HUES6 (cell line): ENCODE data around the gene SCAMP2.
A peak's percentile ranks its signal among the peaks of the same experiment; 100 is the strongest.

Experiments used
- H3K27ac ChIP-seq: 2 replicates; pipeline ENCODE4 v1.7.0; 2013; ENCODE audit warnings: low read depth, mild to moderate bottlenecking, low read length, inconsistent platforms
- H3K27me3 ChIP-seq: 2 replicates; pipeline ENCODE4 v1.6.1; 2013; ENCODE audit warnings: low read length; ENCODE audit not compliant: control insufficient read depth, insufficient read depth
- H3K36me3 ChIP-seq: 2 replicates; pipeline ENCODE4 v1.6.1; 2013; ENCODE audit warnings: low read length; ENCODE audit not compliant: control insufficient read depth, insufficient read depth
- H3K4me1 ChIP-seq: 2 replicates; pipeline ENCODE4 v1.6.1; 2013; ENCODE audit warnings: low read length; ENCODE audit not compliant: control insufficient read depth, insufficient read depth
- H3K4me3 ChIP-seq: 2 replicates; pipeline ENCODE4 v1.5.1; 2013; ENCODE audit warnings: low read depth, low read length
- H3K9ac ChIP-seq: one replicate; pipeline ENCODE4 v1.6.1; 2013; ENCODE audit warnings: mild to moderate bottlenecking, low read length
- H3K9me3 ChIP-seq: 2 replicates; pipeline ENCODE4 v1.6.1; 2013; ENCODE audit warnings: low read depth, low read length; ENCODE audit not compliant: control insufficient read depth, insufficient read depth

Gene SCAMP2

DNA sequence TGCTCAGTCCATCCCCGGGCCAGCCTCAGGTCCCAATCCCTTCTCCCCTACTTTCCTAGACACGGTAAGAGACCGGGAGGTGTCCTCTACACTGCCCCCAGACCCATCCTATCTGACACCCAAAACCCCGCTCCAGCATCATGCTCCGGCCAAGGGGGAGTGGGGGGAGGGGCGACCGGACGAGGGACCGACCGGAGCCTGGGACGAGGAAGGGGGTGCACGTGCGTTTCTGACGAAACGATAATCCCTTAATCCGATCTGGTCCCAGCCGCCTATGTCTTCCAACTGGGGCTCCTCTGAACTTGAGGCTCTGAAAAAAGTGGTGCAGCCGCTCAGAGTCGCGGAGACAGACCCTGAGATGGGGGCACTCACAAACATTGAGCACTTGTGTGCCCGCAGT is 46.2 kb downstream of the SCAMP2 start:
- Histone ChIP-seq H3K9me3 (no peaks in the 10 kb centered on the region), H3K27ac (no peak overlapping the region), H3K36me3 (no peaks in the 10 kb centered on the region), H3K9ac (no peak overlapping the region), H3K27me3 (peaks cover 61% of the 10 kb centered on the region), H3K4me1 (peaks cover 10% of the 10 kb centered on the region; the same call in 1 of the 2 replicates), H3K4me3 (peak overlapping the region; percentile 41; the same call in 1 of the 2 replicates)

DNA sequence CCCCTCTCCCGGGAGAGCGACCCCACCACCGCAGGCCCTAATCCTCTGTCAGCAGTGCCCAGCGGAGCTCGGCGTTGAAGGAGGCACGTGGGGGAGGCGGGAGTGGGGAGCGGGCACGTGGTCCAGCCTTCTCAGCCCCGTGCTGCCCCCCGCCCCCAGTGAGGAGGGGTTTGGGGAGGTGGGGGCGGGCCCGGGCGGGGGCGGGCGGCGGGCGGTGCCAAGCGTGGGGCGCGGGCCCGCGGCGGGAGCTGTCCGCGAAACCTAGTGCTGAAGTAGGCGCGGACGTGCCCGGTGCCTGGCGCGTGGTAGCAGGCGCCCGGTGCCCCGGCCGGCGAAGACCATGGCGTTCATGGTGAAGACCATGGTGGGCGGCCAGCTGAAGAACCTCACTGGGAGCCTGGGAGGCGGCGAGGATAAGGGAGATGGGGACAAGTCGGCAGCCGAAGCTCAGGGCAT is 46.8 kb downstream of the SCAMP2 start, which contains the start of gene CPLX3:
CPLX3 (plus strand) TSS at position 264 of the 456 bp plus-strand sequence; CDS start at position 341, 77 bp downstream.
- H3K27ac ChIP-seq = no peak within 1 kb of the TSS
- H3K4me3 ChIP-seq = peak within 1 kb of the TSS; percentile 43; the same call in 1 of the 2 replicates
- H3K9me3 ChIP-seq = no peaks in the 10 kb centered on the region
- peaks cover 61% of the 10 kb centered on the region for H3K27me3 ChIP-seq
- no peaks in the 10 kb centered on the region for H3K36me3 ChIP-seq
- H3K9ac ChIP-seq = no peak within 1 kb of the TSS
- peaks cover 15% of the 10 kb centered on the region for H3K4me1 ChIP-seq

DNA sequence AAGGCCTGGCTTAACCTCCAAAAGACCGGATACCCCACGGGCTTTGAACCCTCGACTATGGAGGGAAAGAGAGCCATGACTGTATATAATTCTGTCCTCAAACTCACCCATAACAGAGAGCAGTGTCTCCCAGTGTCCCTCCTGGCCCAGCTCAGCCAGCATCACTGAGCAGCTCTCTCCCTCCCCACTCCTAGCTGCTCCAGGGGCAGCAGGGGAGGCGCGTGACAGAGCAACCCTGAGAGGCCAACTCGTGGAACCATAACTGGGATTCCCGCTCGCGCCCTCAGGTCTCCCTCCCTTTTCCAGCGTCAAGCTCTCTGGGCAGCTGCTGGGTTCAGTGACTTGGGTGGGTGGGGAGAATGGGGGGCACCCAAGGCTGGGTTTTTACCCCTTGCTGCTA is 47.3 kb downstream of the SCAMP2 start:
- peak overlapping the region; percentile 43; the same call in 1 of the 2 replicates for H3K4me3 ChIP-seq
- H3K27me3 ChIP-seq = peaks cover 61% of the 10 kb centered on the region
- no peaks in the 10 kb centered on the region for H3K36me3 ChIP-seq
- no peak overlapping the region for H3K9ac ChIP-seq
- peaks cover 20% of the 10 kb centered on the region for H3K4me1 ChIP-seq
- H3K27ac ChIP-seq = no peak overlapping the region
- no peaks in the 10 kb centered on the region for H3K9me3 ChIP-seq

DNA sequence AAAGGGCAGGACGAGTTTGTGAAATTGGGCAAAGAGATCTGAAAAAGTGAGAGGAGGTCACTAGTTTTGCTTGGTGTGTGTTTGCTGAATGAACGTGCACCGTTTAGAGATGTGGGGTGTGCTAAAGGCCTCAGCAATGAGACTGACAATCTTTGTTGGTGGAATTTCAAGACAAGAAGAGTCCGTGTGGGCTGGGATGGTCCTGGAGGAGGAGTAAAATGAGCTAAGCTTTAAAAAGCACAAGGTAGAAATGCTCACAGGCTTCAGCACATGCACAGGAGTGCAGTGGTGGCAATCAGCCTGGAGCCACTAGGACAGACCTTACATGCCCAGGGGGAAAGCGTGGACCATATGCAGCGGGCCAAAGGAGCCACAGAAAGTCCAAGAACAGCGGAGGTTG is 48.2 kb downstream of the SCAMP2 start:
- Histone ChIP-seq H3K27me3 (peaks cover 61% of the 10 kb centered on the region), H3K4me3 (no peak overlapping the region), H3K27ac (no peak overlapping the region), H3K4me1 (peaks cover 24% of the 10 kb centered on the region), H3K36me3 (no peaks in the 10 kb centered on the region), H3K9me3 (no peaks in the 10 kb centered on the region), H3K9ac (no peak overlapping the region)

DNA sequence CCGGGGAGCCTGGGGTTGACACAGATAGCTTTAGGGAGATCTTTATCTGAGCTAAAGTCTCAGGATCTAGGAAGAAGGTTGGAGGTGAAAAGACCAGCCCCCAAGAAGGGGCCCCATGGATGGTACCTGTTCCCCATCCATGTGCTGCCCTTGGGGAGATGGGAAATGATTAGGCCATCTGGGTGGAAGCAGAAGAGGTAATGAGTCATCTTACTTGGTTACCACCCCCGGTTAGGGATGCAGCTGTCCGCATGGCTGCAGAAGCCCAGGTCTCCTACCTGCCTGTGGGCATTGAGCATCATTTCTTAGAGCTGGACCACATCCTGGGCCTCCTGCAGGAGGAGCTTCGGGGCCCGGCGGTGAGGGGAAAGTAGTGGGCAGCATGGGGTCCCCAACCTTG is 49.8 kb downstream of the SCAMP2 start:
- no peak overlapping the region for H3K27ac ChIP-seq
- peaks cover 28% of the 10 kb centered on the region for H3K4me1 ChIP-seq
- no peaks in the 10 kb centered on the region for H3K9me3 ChIP-seq
- peaks cover 50% of the 10 kb centered on the region for H3K27me3 ChIP-seq
- H3K36me3 ChIP-seq = no peaks in the 10 kb centered on the region
- H3K4me3 ChIP-seq = no peak overlapping the region
- H3K9ac ChIP-seq = no peak overlapping the region

DNA sequence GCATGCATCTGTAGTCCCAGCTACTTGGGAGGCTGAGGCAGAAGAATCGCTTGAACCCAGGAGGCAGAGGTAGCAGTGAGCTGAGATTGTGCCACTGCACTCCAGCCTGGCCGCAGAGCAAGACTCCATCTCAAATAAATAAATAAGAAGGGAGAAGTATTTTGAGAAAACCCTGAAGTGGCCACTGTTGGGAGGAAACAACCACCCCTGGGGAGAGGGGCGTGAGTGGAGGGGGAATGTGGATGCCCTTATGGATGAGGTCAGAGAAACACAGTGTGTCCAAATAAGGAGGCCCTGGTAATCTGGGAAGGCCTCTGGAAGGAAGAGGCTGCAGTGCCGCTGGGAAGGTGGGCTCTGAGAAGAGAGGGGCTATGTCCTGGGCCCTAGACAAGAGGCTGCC is 50.9 kb downstream of the SCAMP2 start:
- Histone ChIP-seq H3K4me1 (peaks cover 32% of the 10 kb centered on the region), H3K27ac (no peak overlapping the region), H3K27me3 (peaks cover 39% of the 10 kb centered on the region), H3K9me3 (no peaks in the 10 kb centered on the region), H3K9ac (no peak overlapping the region), H3K4me3 (no peak overlapping the region), H3K36me3 (no peaks in the 10 kb centered on the region)

DNA sequence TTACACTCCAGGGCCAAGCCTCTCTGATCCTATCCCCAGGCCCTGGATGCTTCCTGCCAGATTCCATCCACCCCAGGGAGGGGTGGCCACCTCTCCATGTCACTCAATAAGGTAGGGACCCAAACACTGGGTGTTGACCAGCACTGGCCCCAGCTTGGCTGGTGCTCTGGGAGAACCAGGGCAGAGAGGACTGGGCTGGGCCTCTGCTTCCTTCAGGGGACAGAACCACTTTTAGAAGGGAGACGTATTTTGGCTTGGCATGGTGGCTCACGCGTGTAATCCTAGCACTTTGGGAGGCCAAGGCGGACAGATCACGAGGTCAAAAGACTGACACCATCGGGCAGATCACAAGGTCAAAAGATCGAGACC is 51.4 kb downstream of the SCAMP2 start:
- no peak overlapping the region for H3K9ac ChIP-seq
- H3K36me3 ChIP-seq = no peaks in the 10 kb centered on the region
- no peaks in the 10 kb centered on the region for H3K9me3 ChIP-seq
- H3K27me3 ChIP-seq = peaks cover 35% of the 10 kb centered on the region
- H3K4me3 ChIP-seq = no peak overlapping the region
- H3K27ac ChIP-seq = no peak overlapping the region
- H3K4me1 ChIP-seq = peaks cover 33% of the 10 kb centered on the region

DNA sequence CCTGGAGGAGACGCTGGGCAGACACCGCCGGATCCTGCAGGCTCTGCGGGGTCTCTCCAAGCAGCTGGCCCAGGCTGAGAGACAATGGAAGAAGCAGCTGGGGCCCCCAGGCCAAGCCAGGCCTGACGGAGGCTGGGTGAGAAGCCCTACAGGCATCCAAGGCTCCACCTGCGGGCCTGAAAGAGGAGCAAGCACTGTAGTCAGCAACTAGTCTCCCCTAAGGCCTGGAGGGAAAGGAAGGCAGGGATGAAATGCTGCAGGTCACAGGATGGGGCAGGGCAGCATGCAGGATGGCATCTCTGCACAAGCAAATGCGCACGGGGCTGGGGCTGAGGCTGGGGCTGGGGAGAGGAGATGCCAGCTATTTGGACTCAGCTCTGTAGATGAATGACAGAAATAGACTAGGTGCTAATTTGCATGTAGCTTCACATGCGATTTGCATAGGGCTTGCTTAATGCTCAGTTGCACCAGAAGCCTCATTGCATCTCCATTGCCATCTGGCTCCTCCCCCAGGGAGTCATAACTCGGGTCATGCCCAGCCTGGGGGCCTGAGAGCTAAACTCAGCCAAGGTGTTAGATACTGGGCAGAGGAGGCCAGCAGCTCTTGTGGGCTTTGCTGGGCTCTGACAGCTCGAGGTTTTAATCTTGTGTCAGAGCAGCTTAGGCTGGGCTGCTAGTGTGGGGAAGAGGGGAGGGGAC is 51.9 kb downstream of the SCAMP2 start:
- Histone ChIP-seq H3K27ac (no peak overlapping the region), H3K4me1 (peaks cover 35% of the 10 kb centered on the region), H3K36me3 (no peaks in the 10 kb centered on the region), H3K9me3 (no peaks in the 10 kb centered on the region), H3K9ac (no peak overlapping the region), H3K4me3 (no peak overlapping the region), H3K27me3 (peaks cover 30% of the 10 kb centered on the region)

DNA sequence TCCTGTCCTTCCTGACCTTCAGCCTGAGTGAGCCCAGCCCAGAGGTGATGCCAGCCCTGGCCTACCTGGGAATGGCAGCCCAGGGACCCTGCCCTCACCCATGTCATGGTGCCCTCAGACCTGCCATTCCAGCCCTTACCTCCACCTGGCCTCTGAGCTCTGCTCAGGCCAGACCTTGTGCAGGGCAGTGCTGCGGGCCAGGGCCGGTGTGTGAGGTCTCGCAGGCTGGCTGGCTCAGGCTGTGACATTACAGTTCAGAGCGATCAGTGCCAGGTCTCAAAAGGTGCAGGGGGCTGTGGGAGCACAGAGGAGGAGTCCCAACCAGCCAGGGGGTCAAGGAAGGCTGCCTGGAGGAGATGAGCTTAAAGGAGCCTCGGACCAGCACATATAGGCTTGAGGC is 53.1 kb downstream of the SCAMP2 start:
- H3K27ac ChIP-seq = no peak overlapping the region
- no peaks in the 10 kb centered on the region for H3K36me3 ChIP-seq
- peaks cover 18% of the 10 kb centered on the region for H3K27me3 ChIP-seq
- no peaks in the 10 kb centered on the region for H3K9me3 ChIP-seq
- H3K4me3 ChIP-seq = no peak overlapping the region
- peaks cover 35% of the 10 kb centered on the region for H3K4me1 ChIP-seq
- H3K9ac ChIP-seq = no peak overlapping the region

DNA sequence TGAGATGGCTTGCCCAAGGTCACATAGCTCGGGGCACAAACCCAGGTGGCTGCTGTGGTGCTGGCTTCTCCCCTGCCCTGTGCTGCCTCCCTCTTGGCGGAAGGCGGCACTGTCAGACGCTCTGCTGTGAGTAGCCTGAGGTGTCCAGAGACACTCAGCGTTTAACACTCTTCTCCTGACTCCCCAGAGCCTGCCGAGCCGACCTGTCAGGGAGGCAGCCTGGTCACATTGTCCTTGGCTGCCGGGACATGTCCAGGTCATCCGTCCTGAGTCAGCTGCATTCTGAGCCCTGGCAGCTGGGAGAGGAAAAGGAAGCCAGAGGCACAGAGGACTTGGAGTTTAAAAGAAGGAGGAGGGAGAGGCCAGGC is 55.8 kb downstream of the SCAMP2 start:
- Histone ChIP-seq H3K27me3 (no peaks in the 10 kb centered on the region), H3K9ac (no peak overlapping the region), H3K36me3 (no peaks in the 10 kb centered on the region), H3K4me1 (peaks cover 35% of the 10 kb centered on the region), H3K27ac (no peak overlapping the region), H3K4me3 (no peak overlapping the region), H3K9me3 (no peaks in the 10 kb centered on the region)

DNA sequence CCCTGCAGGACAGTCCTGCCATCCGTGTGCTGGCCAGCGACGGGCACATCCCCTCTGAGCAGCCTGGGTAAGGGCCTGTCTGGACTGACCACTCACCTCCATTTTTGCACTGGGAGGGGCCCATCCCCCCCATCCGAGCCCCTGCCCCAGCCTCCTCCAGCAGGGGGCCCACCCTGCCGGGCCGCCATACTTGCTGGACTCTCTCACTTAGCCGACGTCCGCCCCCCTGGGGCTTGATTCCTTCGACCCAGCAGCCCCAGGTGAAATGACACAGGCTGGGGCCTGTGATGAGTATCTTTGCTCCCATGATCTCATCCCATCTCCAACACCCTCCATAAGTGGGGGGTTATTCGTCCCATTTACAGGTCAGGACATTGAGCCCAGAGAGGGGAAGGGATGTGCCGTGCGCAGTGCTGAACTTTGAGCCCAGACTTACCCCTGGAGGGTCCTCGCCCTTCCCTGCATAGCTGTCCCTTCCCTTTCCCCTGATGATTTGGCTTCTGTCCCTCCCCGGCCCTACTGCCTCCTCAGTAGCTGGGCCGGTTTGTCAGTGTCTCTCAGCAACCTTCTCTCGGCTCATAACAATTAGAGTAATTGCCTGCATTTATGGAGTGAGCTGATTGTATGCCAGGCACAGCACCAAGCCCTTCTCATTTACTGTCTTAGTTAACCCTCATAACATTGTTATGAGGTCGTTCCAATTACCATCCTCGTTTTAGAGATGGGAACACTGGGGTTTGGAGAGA is 56.4 kb downstream of the SCAMP2 start:
- no peaks in the 10 kb centered on the region for H3K27me3 ChIP-seq
- no peak overlapping the region for H3K4me3 ChIP-seq
- H3K9me3 ChIP-seq = no peaks in the 10 kb centered on the region
- no peak overlapping the region for H3K9ac ChIP-seq
- H3K27ac ChIP-seq = no peak overlapping the region
- H3K4me1 ChIP-seq = peaks cover 34% of the 10 kb centered on the region
- no peaks in the 10 kb centered on the region for H3K36me3 ChIP-seq
